HG03095 (cell line): Measurements from ENCODE around the gene PCDHGA12.
"Not testable (repeated sequence)": the region's sequence is repeated elsewhere in the genome, so short reads cannot be mapped to it uniquely, and the experiment has no call there.

ENCODE experiments used
- ATAC-seq: cut with Tn5 transposase; IDR thresholded peaks from one replicate; pipeline ENCODE4 v1.9.1; 2021; ENCODE audit warnings: moderate library complexity; ENCODE audit not compliant: unreplicated experiment

Gene PCDHGA12

GRCh38 chr5:141407790-141408505, 22.4 kb upstream of the PCDHGA12 start, which contains the start of gene PCDHGB6:
Gene PCDHGB6, plus strand, starts transcription at chr5:141408021. Its CDS starts 182 bp downstream, at chr5:141408203.
- ATAC-seq = peak; percentile 68

- ATAC-seq = no peak
Observed at GRCh38 chr5:141409598-141410306, 20.6 kb upstream of the PCDHGA12 start.

GRCh38 chr5:141411575-141411974, 18.7 kb upstream of the PCDHGA12 start:
- ATAC-seq = no peak

- peak; percentile 63 for ATAC-seq
Observed at GRCh38 chr5:141412854-141413539, 17.3 kb upstream of the PCDHGA12 start, which contains the start of gene PCDHGA10. Gene PCDHGA10, plus strand, starts transcription at chr5:141412987. Its CDS starts 189 bp downstream, at chr5:141413176.

- no peak for ATAC-seq
Observed at GRCh38 chr5:141413540-141414069, 16.7 kb upstream of the PCDHGA12 start.

- not testable (repeated sequence) for ATAC-seq
Observed at GRCh38 chr5:141414548-141415274, 15.6 kb upstream of the PCDHGA12 start.

GRCh38 chr5:141415275-141415618, 15.1 kb upstream of the PCDHGA12 start:
- ATAC-seq = not testable (repeated sequence)

- peak; percentile 71 for ATAC-seq
Observed at GRCh38 chr5:141417494-141418172, 12.7 kb upstream of the PCDHGA12 start, which contains the start of gene PCDHGB7. Gene PCDHGB7, plus strand, starts transcription at chr5:141417677. Its CDS starts 183 bp downstream, at chr5:141417860.

- no peak for ATAC-seq
Observed at GRCh38 chr5:141419074-141419880, 11.0 kb upstream of the PCDHGA12 start.

- ATAC-seq = no peak
Observed at GRCh38 chr5:141420855-141421488, 9.3 kb upstream of the PCDHGA12 start, which contains the start of gene PCDHGA11. Gene PCDHGA11, plus strand, starts transcription at chr5:141421051. Its CDS starts 177 bp downstream, at chr5:141421228.

GRCh38 chr5:141421489-141421855, 8.8 kb upstream of the PCDHGA12 start:
- no peak for ATAC-seq

GRCh38 chr5:141422742-141423291, 7.5 kb upstream of the PCDHGA12 start:
- no peak for ATAC-seq

GRCh38 chr5:141427783-141428426, 2.4 kb upstream of the PCDHGA12 start:
- no peak for ATAC-seq

GRCh38 chr5:141431286-141431685, 979 bp downstream of the PCDHGA12 start:
- no peak for ATAC-seq

- ATAC-seq = not testable (repeated sequence)
Observed at GRCh38 chr5:141432308-141432707, 2.0 kb downstream of the PCDHGA12 start.

GRCh38 chr5:141432726-141433125, 2.4 kb downstream of the PCDHGA12 start:
- not testable (repeated sequence) for ATAC-seq

- no peak for ATAC-seq
Observed at GRCh38 chr5:141434006-141434405, 3.7 kb downstream of the PCDHGA12 start.

GRCh38 chr5:141437221-141437620, 6.9 kb downstream of the PCDHGA12 start:
- ATAC-seq = no peak
